Ovary (tissue), 3 donors: ENCODE measurements around the gene PPP1R1A.

Experiments used
- POLR2A ChIP-seq: fragments of 450-650 bp; IDR thresholded peaks from one replicate; pipeline ENCODE4 v1.6.1; 2017; ENCODE audit warnings: antibody characterized with exemption, mild to moderate bottlenecking, moderate library complexity
- TF ChIP-seq, protein P1 (sequence below), 3 donors: fragments of 450-650 bp in 2 of 3; fragments of 200-600 bp in 1 of 3; IDR thresholded peaks; one replicate each; pipeline versions ENCODE4 v1.5.1 to v1.8.0; 2016 to 2022; ENCODE audit warnings: antibody characterized with exemption in 3 of 3, mild to moderate bottlenecking in 1 of 3
- donor health status: DM: no; HTN: no; CAD: no.

- no peak for TF ChIP-seq POLR2A
- TF ChIP-seq, protein P1, sequence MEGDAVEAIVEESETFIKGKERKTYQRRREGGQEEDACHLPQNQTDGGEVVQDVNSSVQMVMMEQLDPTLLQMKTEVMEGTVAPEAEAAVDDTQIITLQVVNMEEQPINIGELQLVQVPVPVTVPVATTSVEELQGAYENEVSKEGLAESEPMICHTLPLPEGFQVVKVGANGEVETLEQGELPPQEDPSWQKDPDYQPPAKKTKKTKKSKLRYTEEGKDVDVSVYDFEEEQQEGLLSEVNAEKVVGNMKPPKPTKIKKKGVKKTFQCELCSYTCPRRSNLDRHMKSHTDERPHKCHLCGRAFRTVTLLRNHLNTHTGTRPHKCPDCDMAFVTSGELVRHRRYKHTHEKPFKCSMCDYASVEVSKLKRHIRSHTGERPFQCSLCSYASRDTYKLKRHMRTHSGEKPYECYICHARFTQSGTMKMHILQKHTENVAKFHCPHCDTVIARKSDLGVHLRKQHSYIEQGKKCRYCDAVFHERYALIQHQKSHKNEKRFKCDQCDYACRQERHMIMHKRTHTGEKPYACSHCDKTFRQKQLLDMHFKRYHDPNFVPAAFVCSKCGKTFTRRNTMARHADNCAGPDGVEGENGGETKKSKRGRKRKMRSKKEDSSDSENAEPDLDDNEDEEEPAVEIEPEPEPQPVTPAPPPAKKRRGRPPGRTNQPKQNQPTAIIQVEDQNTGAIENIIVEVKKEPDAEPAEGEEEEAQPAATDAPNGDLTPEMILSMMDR (IDR thresholded peaks at IDR 0.05) = no peak
These were observed 23.0 kb downstream of the PPP1R1A start for GRCh38 chr12:54565310-54565985.
